ENCODE results near the gene TMEM121.

The TMEM121 gene

DNA sequence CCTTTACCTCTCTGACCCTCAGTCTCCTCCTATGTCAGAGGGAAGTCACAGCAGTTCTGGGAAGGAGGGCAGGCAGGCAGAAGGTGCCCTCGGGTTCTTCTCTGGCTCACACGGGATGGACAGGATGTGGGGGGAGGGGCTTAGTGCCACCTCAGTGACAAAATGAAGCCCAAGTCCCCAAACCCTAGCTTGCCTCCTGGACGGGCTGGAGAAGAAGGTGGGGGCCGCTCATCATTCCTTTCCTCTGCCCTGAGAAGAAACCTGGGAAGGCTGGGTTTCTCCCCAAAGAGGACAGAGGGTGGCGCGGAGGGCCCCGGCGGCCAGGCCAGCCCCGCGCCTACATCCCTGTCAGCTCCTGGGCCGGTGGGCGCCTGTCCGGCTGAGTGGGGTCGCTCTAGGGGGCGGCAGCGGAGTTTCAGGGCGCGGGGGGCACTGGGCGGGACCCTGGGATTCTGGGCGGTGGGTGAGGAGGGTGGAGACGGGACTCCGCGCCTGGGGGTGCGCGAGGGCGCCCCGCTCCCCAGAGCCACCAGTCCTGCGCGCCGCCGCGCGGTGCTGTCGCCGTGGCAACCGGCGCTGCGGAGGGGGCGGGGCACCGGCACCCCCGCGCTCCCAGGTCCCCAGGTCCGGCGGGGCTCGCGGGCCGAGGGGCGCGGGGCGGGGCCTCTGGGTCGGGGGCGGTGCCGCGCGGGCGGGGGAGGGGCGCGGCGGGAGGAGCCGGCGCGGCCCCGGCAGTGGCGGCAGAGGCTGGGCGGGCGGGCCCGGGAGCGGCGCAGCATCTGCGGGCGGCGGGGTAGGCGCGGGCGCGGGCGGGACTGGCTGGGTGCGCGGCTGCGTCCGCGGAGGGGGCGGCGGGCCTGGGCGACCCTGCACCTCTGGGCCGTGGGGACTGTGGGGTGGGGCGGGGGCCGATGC, at the start of gene TMEM121:
Gene TMEM121 (plus strand): TSS at position 723 of the 915 bp plus-strand sequence. CDS start 2,252 bp downstream, outside the sequence.
- DNase-seq = no peak

DNA sequence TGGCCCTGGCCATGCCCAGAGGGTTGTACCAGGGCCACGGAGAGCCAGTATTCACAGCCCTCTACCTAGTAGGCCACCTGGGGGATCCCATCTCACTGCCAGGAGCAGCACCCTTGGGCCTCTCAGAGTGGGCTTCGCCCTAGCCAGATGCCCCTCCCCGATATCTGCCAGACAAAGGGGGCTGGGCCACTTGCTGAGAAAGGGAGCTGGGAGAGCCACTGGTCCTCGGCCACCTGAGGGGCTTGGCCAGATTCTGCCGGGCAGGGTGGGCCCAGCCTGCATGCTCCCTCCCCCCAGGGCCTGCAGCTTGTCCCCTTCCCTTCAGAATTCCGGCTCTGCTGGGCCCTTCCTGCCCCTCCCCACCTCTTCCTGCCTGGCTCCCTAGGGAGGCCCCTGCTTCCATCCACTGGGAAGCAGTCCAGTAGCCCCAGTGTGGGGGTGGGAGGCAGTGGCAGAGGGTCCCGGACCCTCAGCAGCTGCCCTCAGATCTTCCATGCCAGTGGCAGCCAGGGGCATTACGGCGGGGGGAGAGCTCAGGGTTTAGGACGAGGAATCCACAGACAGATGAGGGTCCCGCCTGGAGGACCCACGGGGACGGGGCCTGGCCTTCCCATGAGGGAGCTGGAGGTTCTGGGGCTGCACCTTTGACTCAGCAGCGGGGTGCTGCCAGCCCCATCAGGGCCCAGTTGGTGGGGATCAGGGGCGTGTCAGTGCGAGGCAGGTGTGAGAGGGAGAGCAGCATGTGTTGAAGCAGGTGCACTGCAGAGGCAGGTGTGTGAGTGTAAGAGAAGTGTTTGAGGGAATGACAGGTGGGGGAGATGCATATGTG, 49.3 kb upstream of the TMEM121 start:
- DNase-seq = no peak

DNA sequence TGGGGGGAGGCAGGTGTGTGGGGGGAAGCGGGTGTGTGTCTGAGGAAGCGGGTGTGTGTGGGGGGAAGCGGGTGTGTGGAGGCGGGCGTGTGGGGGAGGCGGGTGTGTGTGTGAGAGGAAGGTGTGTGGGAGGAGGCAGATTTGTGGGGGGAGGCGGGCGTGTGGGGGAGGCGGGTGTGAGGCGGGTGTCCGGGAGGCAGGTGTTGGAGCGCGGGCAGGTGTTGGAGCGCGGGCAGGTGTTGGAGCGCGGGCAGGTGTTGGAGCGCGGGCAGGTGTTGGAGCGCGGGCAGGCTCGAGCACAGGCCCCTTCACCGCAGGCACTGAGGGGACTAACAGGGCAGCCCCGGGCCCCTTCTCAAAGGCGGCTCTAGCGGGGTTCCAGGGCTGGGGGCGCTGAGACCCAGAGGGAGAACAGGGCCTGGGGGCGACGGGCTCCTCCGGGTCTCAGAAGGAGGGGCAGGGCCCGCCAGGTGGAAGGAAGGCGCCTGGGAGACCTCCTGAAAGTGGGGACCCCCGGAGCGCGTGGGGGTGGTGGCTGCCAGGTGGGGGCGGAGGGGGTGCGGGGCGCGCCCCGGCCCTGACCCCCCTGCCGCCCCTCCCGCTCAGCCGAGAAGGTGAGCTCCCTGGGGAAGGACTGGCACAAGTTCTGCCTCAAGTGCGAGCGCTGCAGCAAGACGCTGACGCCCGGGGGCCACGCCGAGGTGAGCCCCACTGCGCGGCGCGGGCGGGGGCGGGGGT, 48.6 kb upstream of the TMEM121 start:
- no peak for DNase-seq

DNA sequence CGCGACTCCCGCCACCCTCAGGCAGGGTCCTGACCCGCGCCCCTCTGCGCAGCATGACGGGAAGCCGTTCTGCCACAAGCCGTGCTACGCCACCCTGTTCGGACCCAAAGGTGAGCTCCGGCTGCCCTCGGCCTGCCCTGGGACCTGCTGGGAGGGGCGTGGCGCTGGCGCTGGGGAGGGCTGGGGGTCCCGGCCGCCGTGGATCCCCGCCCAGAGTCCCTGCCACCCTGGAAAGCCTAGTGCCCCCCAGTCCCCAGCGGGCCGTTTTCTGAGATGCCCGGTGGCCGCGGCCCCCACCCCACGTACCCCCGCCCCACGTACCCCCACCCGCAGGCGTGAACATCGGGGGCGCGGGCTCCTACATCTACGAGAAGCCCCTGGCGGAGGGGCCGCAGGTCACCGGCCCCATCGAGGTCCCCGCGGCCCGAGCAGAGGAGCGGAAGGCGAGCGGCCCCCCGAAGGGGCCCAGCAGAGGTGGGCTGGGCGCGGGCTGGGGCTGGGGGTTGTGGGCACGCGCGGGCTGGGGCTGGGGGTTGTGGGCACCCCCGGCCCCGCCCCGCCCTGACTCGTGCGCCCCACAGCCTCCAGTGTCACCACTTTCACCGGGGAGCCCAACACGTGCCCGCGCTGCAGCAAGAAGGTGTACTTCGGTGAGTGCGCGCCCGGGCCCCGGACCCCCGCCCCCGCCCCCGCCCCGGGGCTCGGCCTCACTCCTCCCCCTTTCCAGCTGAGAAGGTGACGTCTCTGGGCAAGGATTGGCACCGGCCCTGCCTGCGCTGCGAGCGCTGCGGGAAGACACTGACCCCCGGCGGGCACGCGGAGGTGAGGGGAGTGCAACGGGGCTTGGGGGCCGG, 47.8 kb upstream of the TMEM121 start:
- no peak for DNase-seq

DNA sequence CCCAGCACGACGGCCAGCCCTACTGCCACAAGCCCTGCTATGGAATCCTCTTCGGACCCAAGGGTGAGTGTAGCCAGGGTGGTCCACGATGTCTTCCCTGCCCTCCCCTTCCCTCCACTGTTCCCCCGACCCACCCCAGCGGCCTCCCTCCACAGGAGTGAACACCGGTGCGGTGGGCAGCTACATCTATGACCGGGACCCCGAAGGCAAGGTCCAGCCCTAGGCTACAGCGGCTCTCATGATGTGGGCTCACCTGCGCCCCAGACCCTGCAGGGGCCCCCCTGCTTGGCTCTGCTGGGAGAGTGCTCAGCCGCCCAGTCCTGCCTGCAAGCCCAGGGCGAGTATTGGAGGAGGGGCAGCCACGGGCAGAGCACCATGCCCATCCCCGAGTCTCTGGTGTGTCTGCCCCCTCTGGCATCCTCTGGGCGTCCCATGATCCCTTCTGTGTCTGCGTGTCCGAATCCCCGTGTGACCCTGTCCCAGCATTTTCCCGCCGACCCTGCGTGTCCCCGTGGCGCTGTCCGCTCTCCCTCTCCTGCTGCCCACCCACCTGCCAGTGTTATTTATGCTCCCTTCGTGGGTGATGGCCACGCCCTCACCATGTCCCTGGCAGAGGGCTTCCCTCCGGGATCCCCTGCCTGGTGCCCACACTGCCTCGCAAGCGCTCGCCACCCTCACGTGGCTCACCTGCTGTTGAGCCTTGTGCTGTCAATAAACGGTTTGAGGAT, 46.8 kb upstream of the TMEM121 start:
- DNase-seq = no peak

GRCh38 chr14:105480199-105480746, 46.1 kb upstream of the TMEM121 start:
- no peak for DNase-seq

DNA sequence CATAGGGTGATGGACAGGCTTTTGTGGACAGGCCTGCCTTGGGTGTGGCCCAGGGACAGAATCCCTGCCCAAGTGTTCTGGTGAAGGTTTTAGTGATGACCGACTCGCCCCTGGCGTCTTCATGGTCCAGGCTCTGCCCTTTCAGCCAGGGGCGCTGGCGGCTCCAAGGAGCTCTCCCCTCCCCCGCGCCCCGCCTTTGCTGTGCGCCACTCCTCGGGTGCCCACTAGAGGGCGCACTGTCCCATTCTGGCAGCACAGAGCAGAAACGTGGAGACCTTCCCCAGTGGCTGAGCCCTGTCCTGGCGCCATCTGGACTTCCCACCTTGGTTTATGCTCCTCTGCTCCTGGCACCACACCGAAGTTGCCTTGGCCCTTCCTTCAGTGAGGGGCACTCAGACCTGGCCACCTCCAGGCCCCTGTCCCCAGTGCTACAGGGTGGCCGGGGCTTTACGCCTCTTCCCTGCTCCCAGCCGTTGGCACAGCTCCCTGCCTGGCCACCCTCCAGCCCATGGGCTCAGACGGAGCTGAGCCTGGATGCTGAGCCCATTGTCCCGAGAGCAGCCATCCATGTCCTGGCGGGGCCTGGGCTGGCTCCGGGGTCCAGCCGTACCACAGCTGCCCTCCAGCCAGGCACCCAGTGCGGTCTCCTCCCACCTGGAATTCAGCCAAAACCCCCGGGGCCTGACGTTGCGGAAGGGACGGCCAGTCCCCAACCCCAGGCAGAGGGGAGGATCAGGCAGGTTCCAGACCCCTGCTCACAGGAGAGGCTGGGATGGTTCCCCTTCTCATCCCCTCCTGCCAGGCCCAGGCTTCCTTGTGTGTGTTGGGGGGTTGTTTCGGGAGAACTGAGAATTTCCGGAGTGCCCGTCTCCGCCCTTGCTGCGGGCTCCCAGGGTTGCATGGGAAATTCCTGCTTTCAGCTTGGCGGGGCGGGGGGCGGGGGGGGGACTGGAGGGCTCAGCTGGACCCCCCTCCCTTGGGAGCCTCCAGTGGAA, 45.3 kb upstream of the TMEM121 start:
- peak; percentile 71 to 93 for DNase-seq

DNA sequence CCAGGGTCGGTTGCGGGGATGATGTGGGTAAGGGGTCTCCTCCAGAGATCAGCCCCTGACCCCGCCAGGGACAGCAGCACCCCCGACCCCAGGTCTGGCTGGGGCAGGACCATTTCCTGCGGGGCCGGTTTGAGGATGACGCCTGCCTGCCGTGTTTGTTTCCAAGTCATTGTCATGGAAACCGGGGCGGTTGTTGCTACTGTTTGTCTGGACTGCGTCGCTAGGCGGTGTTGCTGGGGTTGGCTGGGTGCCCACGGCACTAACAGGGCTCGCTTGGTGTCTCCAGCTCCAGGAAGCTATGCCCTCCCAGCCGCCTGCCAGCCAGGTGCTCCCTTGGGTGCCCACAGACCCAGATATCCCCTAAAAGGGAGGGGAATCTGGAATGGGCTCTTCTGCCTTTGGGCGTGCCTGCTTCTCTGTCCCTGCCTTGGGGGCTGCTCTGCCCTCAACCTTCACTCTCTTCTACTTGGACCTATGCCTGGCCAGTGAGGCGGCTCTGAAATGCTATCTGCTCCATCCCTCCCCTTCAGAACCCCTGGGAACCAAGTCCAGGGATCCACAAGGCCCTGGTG, 44.4 kb upstream of the TMEM121 start:
- DNase-seq = peak; percentile 91 to 93

DNA sequence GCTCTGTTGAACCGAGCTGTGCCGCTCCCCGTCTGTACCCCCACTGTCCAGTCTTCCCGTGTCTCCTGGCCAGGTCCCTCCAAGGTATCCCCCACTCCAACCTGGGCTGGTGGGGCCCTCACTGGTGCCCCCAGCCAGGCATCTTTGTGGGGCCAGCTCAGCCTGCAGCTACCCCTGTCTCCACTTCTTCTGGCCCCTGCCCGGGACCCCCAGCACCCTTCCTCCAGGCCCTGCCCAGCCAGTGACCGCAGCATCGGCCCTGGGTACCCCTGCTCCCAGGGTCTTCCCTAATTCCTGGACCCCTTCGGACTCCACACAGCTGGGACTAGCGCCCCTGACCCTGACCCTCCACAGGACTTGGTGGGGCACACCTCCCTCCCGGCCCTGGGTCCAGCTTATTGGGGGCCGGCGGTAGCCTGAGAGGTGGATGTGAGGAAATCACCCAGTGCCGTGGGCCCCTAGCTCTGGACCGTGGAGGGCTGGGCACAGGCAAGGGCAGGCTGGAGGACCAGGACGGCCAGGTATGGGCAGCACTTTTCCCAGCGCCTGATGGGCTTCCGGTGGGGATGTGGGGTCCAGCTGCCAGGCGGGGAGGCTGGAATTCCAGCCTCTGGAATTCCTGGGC, 43.8 kb upstream of the TMEM121 start:
- no peak for DNase-seq

DNA sequence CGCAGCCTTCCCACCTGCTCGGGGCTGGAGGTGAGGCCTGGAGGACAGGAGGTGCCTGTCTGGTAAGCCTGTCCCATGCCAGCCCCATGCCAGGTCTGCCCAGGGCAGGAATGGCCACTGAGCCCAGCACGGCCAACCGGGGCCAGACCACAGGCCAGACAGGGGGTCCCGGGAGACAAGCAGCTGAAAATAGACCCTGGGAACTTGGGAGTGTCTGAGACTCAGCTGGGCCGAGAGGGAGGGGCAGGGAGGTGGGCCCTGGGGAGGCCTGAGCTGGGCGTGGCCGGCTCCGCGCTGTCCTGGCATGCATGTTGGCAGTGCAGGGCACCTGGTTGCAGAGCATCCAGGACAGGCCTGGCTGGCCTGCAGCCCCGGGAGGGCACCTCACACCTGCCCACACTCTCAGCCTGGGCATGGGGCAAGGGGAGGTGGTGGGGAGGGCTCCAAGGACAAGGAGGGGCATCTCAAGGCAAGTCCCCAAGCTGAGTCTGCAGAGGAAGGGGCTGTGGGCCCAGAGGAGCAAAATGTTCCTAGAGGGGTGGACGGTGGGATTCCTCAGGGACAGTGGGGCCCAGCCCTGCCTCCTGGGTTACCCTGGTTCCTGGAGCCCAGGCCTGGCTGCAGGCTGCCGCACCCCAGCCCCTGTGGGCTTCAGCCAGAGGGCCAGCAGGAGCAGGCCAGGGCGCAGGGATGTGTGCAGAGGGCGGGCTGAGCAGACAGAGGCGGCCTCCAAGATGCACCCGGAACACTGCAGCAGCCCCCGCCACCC, 42.9 kb upstream of the TMEM121 start:
- DNase-seq = no peak

DNA sequence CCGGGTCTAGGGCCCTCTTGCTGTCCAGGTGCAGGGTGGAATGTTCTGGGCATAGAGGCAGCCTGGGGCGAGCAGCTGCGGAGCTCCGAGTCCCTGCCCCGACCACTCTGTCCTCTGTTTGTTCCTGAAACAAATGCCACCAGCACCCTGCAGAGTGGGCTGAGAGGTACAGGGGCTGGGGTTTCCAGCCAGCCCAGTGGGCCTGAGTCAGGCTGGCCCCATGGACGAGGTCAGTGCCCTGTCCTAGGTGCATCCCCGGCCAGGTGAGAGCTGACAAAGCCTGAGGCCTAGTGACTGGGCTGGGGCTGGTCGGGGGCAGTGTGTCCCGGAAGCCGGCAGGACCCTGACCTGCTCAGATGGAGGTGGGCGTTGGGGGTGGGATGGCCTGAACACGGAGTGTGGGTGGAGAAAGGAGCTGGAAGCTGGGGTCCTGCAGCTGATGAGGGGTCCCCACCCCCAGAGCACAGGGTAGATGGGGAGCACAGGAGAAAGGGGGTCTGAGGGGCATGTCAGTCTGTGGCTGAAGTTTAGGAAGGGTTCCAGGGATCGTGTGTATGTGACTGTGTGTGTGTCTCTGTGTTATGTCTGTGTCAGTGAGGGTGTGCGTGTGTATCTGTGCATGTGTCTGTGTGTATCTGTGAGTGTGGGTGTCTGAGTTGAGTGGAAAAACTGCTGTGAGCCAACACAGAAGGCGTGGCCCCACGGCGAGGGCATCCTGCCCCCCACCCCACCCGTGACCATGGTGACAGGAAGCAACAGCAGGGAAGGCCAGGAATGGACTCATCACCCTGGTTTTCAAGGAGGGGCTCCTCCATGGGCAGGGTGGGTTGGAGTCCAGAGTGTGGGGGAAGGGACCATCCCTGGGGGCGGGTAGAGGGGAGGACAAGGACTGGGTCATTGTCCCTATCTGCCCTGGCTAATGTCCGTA, 42.0 kb upstream of the TMEM121 start:
- DNase-seq = no peak

GRCh38 chr14:105484997-105485393, 41.4 kb upstream of the TMEM121 start:
- no peak for DNase-seq

- DNase-seq = peak; percentile 36 to 50
Observed at GRCh38 chr14:105485739-105486162, 40.6 kb upstream of the TMEM121 start.

DNA sequence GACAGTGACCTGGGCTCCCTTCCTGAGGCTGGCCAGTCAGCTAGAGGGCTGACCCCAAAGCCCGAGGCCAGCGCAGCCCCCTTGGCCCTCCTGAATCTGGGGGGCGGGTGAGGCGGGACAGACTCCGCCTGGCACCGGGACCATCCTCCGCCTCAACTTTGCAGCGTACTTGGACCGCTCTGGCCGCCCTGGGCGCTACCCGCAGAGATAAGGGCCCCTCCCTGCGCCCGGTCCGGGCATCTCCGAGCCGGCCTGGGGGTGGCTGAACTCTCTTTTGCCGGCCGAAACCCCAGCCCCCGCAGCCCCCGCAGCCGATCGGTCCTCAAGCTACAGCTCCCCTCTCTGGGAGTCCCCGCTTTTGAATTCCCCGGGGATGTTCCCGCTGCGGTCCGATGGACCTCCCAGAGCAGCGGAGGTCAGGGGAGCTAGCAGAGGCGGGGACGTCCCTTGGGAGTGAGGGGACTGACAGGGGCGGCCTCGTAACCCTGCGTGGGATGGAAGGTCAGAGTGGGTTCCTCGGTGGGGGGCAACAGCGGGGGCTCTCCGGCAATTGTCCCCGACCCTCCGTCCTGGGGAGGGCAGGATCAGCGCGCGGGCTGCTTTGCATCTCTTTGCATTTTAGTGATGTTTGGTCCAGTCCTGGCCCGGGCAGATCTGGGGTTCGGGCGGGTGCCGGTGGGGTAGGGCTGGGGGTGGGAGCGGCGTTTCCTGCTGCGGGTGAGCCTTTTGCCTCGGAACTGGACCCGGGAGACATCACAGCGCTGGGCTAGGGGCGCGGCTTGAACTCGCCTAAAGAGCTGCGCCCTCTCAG, 40.0 kb upstream of the TMEM121 start, which contains the start of gene CRIP1:
Gene CRIP1 (plus strand): TSS at position 724 of the 811 bp plus-strand sequence. CDS start 374 bp downstream, outside the sequence.
- DNase-seq = no peak

DNA sequence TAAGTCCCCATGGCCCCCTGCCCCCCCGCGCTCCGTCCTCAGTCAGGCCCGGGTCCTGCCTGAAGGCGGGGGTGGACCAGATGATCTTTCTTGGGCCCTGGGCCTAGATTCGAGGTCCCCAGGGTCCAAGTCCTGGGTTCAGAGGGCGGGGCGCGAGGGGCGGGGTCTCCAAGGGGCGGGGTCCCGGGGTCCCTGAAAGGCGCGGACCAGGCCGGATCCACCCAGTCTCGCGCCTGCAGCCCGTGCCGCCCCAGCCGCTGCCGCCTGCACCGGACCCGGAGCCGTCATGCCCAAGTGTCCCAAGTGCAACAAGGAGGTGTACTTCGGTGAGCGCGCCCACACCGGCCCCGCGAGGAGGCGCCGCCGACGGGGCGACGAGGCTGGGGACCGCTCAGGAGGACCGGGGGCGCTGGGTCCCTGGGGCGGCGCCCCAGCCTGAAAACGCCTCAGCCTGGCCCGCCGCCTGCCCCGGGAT, 39.4 kb upstream of the TMEM121 start:
- peak in 1 of 2 donors; percentile 66 for DNase-seq
